Activated B cell treated with CpG ODN at 0.5 μM for 24 hours (primary cell): ENCODE results near the gene IKBIP. TPM values are rescaled to one million over a fixed set of nuclear protein-coding genes. Genes with fewer than 3 reads are reported as not detected.

Experiments used
- ATAC-seq: fragments of 200-7000 bp; cut with Tn5 transposase; one replicate; pipeline ENCODE4 v1.10.0; 2021; ENCODE audit warnings: low read depth, mild to moderate bottlenecking, moderate library complexity
- CTCF ChIA-PET: fragments of 350-600 bp; sonication (Branson Sonifier 250); formaldehyde crosslinking; loops from one replicate; lab custom pipeline; 2021; ENCODE audit warnings: antibody characterized with exemption; lab: Charles Lee
- POLR2A ChIA-PET: fragments of 350-600 bp; sonication (Branson Sonifier 250); formaldehyde crosslinking; loops from one replicate; lab custom pipeline; 2021; ENCODE audit warnings: antibody characterized with exemption; lab: Charles Lee
- DNase-seq: peaks from one replicate; pipeline ENCODE4 v3.0.0; 2022
- H3K27ac Mint-ChIP-seq: one replicate; pipeline ENCODE4 v1.8.0; 2020; ENCODE audit warnings: mixed read lengths
- H3K27me3 Mint-ChIP-seq: one replicate; pipeline ENCODE4 v1.8.0; 2021; ENCODE audit warnings: mixed read lengths
- H3K36me3 Mint-ChIP-seq: one replicate; pipeline ENCODE4 v1.8.0; 2021; ENCODE audit warnings: low read depth, mixed read lengths
- H3K4me1 Mint-ChIP-seq: one replicate; pipeline ENCODE4 v1.8.0; 2021; ENCODE audit warnings: mixed read lengths
- H3K4me3 Mint-ChIP-seq: one replicate; pipeline ENCODE4 v1.8.0; 2020; ENCODE audit warnings: mild to moderate bottlenecking, mixed read lengths
- H3K9me3 Mint-ChIP-seq: one replicate; pipeline ENCODE4 v1.8.0; 2020; ENCODE audit warnings: mixed read lengths
- intact Hi-C: fragments of 100-400 bp; cut with micrococcal nuclease; formaldehyde crosslinking; loops from one replicate; pipeline ENCODE4 v1.15.1; 2024
- total RNA-seq: library from RNA; stranded (reverse); gene quantifications from 2 replicates; pipeline ENCODE4 v1.2.3, GENCODE V29; 2022
- TF ChIP-seq, protein P1 (sequence below): fragments of 200-600 bp; IDR thresholded peaks from one replicate; pipeline ENCODE4 v1.8.0; 2022; ENCODE audit warnings: antibody characterized with exemption, mild to moderate bottlenecking

IKBIP gene
- total RNA-seq, 1 donor from 2014 or later: 8.9 TPM

- Mint-ChIP-seq H3K27me3 (no peaks in the 10 kb centered on the region), H3K27ac (no peak overlapping the region), H3K36me3 (no peaks in the 10 kb centered on the region), H3K9me3 (no peaks in the 10 kb centered on the region), H3K4me1 (no peaks in the 10 kb centered on the region), H3K4me3 (no peak overlapping the region)
- no peak for DNase-seq
- no peak for ATAC-seq
- ChIA-PET CTCF (no interaction called here), POLR2A (no interaction called here)
- intact Hi-C loops: no loop called here
- TF ChIP-seq, protein P1, sequence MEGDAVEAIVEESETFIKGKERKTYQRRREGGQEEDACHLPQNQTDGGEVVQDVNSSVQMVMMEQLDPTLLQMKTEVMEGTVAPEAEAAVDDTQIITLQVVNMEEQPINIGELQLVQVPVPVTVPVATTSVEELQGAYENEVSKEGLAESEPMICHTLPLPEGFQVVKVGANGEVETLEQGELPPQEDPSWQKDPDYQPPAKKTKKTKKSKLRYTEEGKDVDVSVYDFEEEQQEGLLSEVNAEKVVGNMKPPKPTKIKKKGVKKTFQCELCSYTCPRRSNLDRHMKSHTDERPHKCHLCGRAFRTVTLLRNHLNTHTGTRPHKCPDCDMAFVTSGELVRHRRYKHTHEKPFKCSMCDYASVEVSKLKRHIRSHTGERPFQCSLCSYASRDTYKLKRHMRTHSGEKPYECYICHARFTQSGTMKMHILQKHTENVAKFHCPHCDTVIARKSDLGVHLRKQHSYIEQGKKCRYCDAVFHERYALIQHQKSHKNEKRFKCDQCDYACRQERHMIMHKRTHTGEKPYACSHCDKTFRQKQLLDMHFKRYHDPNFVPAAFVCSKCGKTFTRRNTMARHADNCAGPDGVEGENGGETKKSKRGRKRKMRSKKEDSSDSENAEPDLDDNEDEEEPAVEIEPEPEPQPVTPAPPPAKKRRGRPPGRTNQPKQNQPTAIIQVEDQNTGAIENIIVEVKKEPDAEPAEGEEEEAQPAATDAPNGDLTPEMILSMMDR: no peak
Measured at GRCh38 chr12:98587084-98587483, 57.5 kb downstream of the IKBIP start.

GRCh38 chr12:98582093-98582492 is 62.5 kb downstream of the IKBIP start:
- DNase-seq (no peak), ATAC-seq (no peak)
- no peak overlapping the region for H3K4me3 Mint-ChIP-seq
- CTCF ChIA-PET: interaction anchor here (0.7 kb wide), 1 partner anchor 72 kb away, joined by 4 read pairs; no protein-coding TSS in a partner anchor
- H3K27me3 Mint-ChIP-seq: peaks cover 1% of the 10 kb centered on the region
- H3K4me1 Mint-ChIP-seq: no peaks in the 10 kb centered on the region
- H3K36me3 Mint-ChIP-seq: no peaks in the 10 kb centered on the region
- H3K9me3 Mint-ChIP-seq: no peaks in the 10 kb centered on the region
- no peak overlapping the region for H3K27ac Mint-ChIP-seq
- intact Hi-C loops: no loop called here
- TF ChIP-seq, protein P1: no peak
- POLR2A ChIA-PET: interaction anchor here (1.1 kb wide), 1 partner anchor 12 kb away, joined by 4 read pairs; no protein-coding TSS in a partner anchor

DNA sequence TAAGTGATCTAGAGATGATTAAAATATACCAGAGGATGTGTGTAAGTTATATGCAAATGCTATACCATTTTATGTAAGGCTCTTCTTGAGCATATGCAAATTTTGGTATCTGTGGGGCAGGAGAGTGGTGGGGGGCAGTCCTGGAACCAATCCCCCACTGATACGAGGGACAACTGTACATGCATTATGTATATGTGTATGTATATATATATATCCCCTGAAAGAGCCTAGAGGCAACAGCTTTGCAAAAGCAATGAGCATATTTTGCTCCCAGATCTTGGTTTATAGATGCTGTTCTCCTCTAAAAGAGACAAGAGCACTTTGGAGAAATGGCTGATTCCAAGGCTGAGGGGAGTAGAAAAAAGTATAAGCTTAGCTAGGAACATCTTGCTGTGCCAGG is 63.5 kb downstream of the IKBIP start:
- POLR2A ChIA-PET: interaction anchor here (1.1 kb wide), 1 partner anchor 13 kb away, joined by 4 read pairs; no protein-coding TSS in a partner anchor
- no peak overlapping the region for H3K27ac Mint-ChIP-seq
- H3K4me1 Mint-ChIP-seq: no peaks in the 10 kb centered on the region
- H3K4me3 Mint-ChIP-seq: no peak overlapping the region
- ATAC-seq (no peak), DNase-seq (no peak)
- H3K27me3 Mint-ChIP-seq: peaks cover 1% of the 10 kb centered on the region
- H3K36me3 Mint-ChIP-seq: no peaks in the 10 kb centered on the region
- CTCF ChIA-PET: interaction anchor here (0.7 kb wide), 1 partner anchor 73 kb away, joined by 4 read pairs; no protein-coding TSS in a partner anchor
- TF ChIP-seq, protein P1: no peak
- peaks cover 2% of the 10 kb centered on the region for H3K9me3 Mint-ChIP-seq
- intact Hi-C loops: no loop called here

DNA sequence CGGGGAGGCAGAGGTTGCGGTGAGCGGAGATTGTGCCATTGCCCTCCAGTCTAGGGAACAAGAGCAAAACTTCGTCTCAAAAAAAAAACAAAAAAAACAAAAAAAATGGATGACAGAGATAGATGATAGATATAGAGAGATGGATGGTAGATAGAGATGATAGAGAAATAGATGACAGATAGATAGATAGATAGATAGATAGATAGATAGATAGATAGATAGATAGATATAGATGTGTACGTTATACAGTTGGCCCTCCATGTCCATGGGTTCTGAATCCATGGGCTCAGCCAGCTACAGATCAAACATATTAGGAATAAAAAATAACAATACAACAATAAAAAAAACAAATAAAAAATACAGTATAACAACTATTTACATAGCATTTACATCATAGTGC is 63.9 kb downstream of the IKBIP start:
- POLR2A ChIA-PET: no interaction called here
- no peaks in the 10 kb centered on the region for H3K4me1 Mint-ChIP-seq
- no peak overlapping the region for H3K4me3 Mint-ChIP-seq
- ATAC-seq (no peak), DNase-seq (no peak)
- no peak overlapping the region for H3K27ac Mint-ChIP-seq
- intact Hi-C loops: no loop called here
- CTCF ChIA-PET: no interaction called here
- TF ChIP-seq, protein P1: no peak
- peaks cover 2% of the 10 kb centered on the region for H3K9me3 Mint-ChIP-seq
- peaks cover 1% of the 10 kb centered on the region for H3K27me3 Mint-ChIP-seq
- no peaks in the 10 kb centered on the region for H3K36me3 Mint-ChIP-seq

DNA sequence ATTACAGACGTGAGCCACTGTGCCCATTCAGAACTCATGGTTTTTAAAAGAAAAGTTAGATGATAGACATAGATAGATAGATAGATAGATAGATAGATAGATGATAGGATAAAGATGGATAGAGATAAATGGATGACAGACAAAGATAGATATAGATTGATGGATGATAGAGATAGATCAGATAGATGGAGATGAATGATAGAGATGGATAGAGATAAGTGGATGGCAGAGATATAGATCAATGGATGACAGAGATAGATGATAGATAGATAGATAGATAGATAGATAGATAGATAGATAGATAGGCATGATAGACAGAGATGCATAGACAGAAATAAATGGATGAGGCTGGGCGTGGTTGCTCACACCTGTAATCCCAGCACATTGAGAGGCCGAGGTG is 64.8 kb downstream of the IKBIP start:
- TF ChIP-seq, protein P1: no peak
- Mint-ChIP-seq H3K9me3 (peaks cover 2% of the 10 kb centered on the region), H3K4me3 (no peak overlapping the region), H3K27me3 (peaks cover 1% of the 10 kb centered on the region), H3K36me3 (no peaks in the 10 kb centered on the region), H3K4me1 (no peaks in the 10 kb centered on the region), H3K27ac (no peak overlapping the region)
- intact Hi-C loops: no loop called here
- DNase-seq (no peak), ATAC-seq (no peak)
- POLR2A ChIA-PET: no interaction called here
- CTCF ChIA-PET: interaction anchor here (1.9 kb wide), 1 partner anchor 13 kb away, joined by 8 read pairs; no protein-coding TSS in a partner anchor
